Natural killer cell (primary cell): ENCODE data around the gene MAP2K6. TPM values are rescaled to one million over a fixed set of nuclear protein-coding genes. Genes with fewer than 3 reads are reported as not detected.

Experiments
- ATAC-seq, 3 donors: fragments of 150-1000 bp in 2 of 3; fragments of 200-7000 bp in 1 of 3; cut with Tn5 transposase; 1 replicate in 1 of 3; 2 replicates in 2 of 3; pipeline ENCODE4 v1.10.0; 2021; ENCODE audit warnings: mild to moderate bottlenecking in 2 of 3, moderate library complexity in 2 of 3
- DNase-seq, 2 donors: peaks; one replicate each; pipeline versions ENCODE4 v3.0.0 to v3.0.0-alpha.2; 2013 to 2021; ENCODE audit warnings: mixed read lengths in 1 of 2
- H3K27ac ChIP-seq: one replicate; pipeline ENCODE4 v1.5.1; 2013; ENCODE audit warnings: mild to moderate bottlenecking, low read length
- H3K27me3 ChIP-seq: one replicate; pipeline ENCODE4 v1.6.1; 2013; ENCODE audit warnings: low read length; ENCODE audit not compliant: control insufficient read depth, insufficient read depth
- H3K36me3 ChIP-seq: one replicate; pipeline ENCODE4 v1.6.1; 2013; ENCODE audit warnings: low read length; ENCODE audit not compliant: control insufficient read depth, insufficient read depth
- H3K4me1 ChIP-seq: one replicate; pipeline ENCODE4 v1.6.1; 2013; ENCODE audit warnings: low read length; ENCODE audit not compliant: control insufficient read depth, insufficient read depth
- H3K4me3 ChIP-seq: one replicate; pipeline ENCODE4 v1.5.1; 2013; ENCODE audit warnings: low read length
- H3K9me3 ChIP-seq: one replicate; pipeline ENCODE4 v1.6.1; 2013; ENCODE audit warnings: low read length; ENCODE audit not compliant: control insufficient read depth, insufficient read depth
- H3K27ac Mint-ChIP-seq, 2 donors: one replicate each; pipeline ENCODE4 v1.8.0; 2022; ENCODE audit warnings: mild to moderate bottlenecking in 2 of 2, mixed read lengths in 2 of 2, moderate library complexity in 1 of 2
- H3K27me3 Mint-ChIP-seq, 2 donors: one replicate each; pipeline ENCODE4 v1.8.0; 2022; ENCODE audit warnings: low read depth in 2 of 2, mixed read lengths in 2 of 2
- H3K36me3 Mint-ChIP-seq: one replicate; pipeline ENCODE4 v1.8.0; 2022; ENCODE audit warnings: mixed read lengths
- H3K4me1 Mint-ChIP-seq, 2 donors: one replicate each; pipeline ENCODE4 v1.8.0; 2022; ENCODE audit warnings: mixed read lengths in 2 of 2
- H3K4me3 Mint-ChIP-seq: one replicate; pipeline ENCODE4 v1.8.0; 2022; ENCODE audit warnings: mild to moderate bottlenecking, moderate library complexity, mixed read lengths
- H3K9me3 Mint-ChIP-seq, 2 donors: one replicate each; pipeline ENCODE4 v1.8.0; 2022; ENCODE audit warnings: mixed read lengths in 2 of 2
- CTCF ChIP-seq: fragments of 200-600 bp; IDR thresholded peaks from one replicate; pipeline ENCODE4 v1.8.0; 2022; ENCODE audit warnings: antibody characterized with exemption
- WGBS: methylation state at CpG from one replicate; pipeline ENCODE4 v1.1.7; 2013; ENCODE audit warnings: missing lambda C conversion rate; ENCODE audit not compliant: insufficient coverage; 5-methylcytosine and 5-hydroxymethylcytosine counted together
- intact Hi-C: fragments of 100-400 bp; cut with micrococcal nuclease; formaldehyde crosslinking; loops from one replicate; pipeline ENCODE4 v1.14.2; 2022
- total RNA-seq, 4 donors: library from RNA; stranded (reverse); fragments of 120-200 nt in 1 of 4; gene quantifications; one replicate each; pipeline versions ENCODE4 v1.2.3 to v1.2.4, GENCODE V29; 2013 to 2022

Gene MAP2K6
- total RNA-seq, 3 donors from 2014 or later (not counting 1 experiment from before 2014, with no cell fraction given) = 11.8 to 16.9 (median 14.0) TPM

- peaks cover 19% of the 10 kb centered on the region for H3K36me3 ChIP-seq
Observed at GRCh38 chr17:69535016-69535570, 120.6 kb downstream of the MAP2K6 start.

DNA sequence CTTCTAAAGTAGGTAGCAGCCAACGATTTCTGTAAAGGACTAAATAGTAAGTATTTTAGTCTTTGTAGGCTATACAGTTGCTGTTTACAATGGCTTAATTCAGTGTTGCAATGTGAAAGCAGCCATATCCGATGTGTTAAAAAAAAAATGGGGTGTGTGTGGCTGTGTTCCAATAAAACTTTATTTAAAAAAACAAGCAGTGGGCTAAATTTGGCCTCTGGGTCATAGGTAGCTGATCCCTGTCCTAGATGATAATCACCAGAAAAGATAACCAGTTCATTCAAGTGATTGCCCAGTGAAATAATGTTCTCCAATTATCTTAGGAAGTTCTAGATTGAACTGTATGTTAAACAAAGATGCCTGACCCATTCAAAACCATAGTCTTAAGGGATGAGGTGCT lies 124.3 kb downstream of the MAP2K6 start:
- ATAC-seq (no peak), DNase-seq (no peak)
- intact Hi-C loops = no loop called here
- Histone ChIP-seq H3K4me1 (no peaks in the 10 kb centered on the region), H3K4me3 (no peak overlapping the region), H3K27ac (no peak overlapping the region), H3K9me3 (no peaks in the 10 kb centered on the region), H3K27me3 (no peaks in the 10 kb centered on the region), H3K36me3 (peaks cover 16% of the 10 kb centered on the region)
- no peaks in the 10 kb centered on the region for H3K27me3 Mint-ChIP-seq
- H3K36me3 Mint-ChIP-seq = peaks cover 40% of the 10 kb centered on the region
- no peak overlapping the region for H3K4me3 Mint-ChIP-seq
- H3K4me1 Mint-ChIP-seq = no peaks in the 10 kb centered on the region
- TF ChIP-seq CTCF = no peak
- no peaks in the 10 kb centered on the region for H3K9me3 Mint-ChIP-seq
- H3K27ac Mint-ChIP-seq = no peak overlapping the region
- 98% methylated on average over 2 of the region's 2 CpGs for WGBS

More at GRCh38 chr17:69535016-69535570, 120.6 kb downstream of the MAP2K6 start:
- intact Hi-C loops = no loop called here
- Mint-ChIP-seq H3K27ac (no peak overlapping the region), H3K9me3 (no peaks in the 10 kb centered on the region), H3K27me3 (no peaks in the 10 kb centered on the region), H3K4me3 (no peak overlapping the region), H3K4me1 (no peaks in the 10 kb centered on the region), H3K36me3 (peaks cover 33% of the 10 kb centered on the region)
- ATAC-seq (no peak), DNase-seq (no peak)
- no peak for TF ChIP-seq CTCF
- Histone ChIP-seq H3K27ac (no peak overlapping the region), H3K9me3 (no peaks in the 10 kb centered on the region), H3K4me1 (no peaks in the 10 kb centered on the region), H3K4me3 (no peak overlapping the region), H3K27me3 (no peaks in the 10 kb centered on the region)
- 92% methylated on average over 4 of the region's 6 CpGs for WGBS

- Mint-ChIP-seq H3K27ac (no peak overlapping the region), H3K27me3 (no peaks in the 10 kb centered on the region), H3K36me3 (peaks cover 45% of the 10 kb centered on the region), H3K4me3 (no peak overlapping the region), H3K9me3 (no peaks in the 10 kb centered on the region), H3K4me1 (no peaks in the 10 kb centered on the region)
- no peaks in the 10 kb centered on the region for H3K27me3 ChIP-seq
- H3K27ac ChIP-seq = no peak overlapping the region
- 81% methylated on average over 2 of the region's 2 CpGs for WGBS
- intact Hi-C loops = no loop called here
- no peak for TF ChIP-seq CTCF
- H3K4me1 ChIP-seq = no peaks in the 10 kb centered on the region
- H3K9me3 ChIP-seq = no peaks in the 10 kb centered on the region
- peaks cover 17% of the 10 kb centered on the region for H3K36me3 ChIP-seq
- DNase-seq (no peak), ATAC-seq (no peak)
- no peak overlapping the region for H3K4me3 ChIP-seq
Observed at GRCh38 chr17:69539274-69539673, 124.8 kb downstream of the MAP2K6 start.

DNA sequence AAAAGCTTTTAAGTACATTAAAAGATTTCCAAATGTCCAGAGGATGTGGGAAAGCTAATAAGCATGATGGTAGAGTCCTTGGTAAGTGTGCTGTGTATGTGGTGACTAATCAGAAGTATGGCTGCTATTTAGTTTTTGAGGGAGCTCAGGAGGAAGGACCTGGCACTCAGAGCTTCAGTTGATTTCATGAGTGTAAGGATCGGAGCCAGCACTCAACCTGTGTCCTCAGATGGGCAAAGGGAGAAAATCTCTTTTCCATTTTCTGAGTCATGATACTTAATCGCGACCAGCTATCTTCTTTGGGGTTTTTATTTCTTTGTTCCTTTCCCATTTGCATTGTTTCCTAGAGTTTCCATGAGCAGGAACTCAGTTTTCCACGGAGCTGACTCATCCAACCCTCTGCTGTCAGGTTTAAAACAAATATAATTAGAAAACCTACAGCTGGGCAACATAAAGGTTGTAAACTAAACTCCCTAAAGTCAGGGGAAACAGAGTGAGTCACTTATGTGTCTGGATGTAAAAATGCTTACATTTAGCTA lies 125.4 kb downstream of the MAP2K6 start:
- DNase-seq (no peak), ATAC-seq (no peak)
- Histone ChIP-seq H3K4me3 (no peak overlapping the region), H3K27ac (no peak overlapping the region), H3K9me3 (no peaks in the 10 kb centered on the region), H3K4me1 (no peaks in the 10 kb centered on the region), H3K36me3 (peaks cover 14% of the 10 kb centered on the region), H3K27me3 (no peaks in the 10 kb centered on the region)
- H3K36me3 Mint-ChIP-seq = peaks cover 40% of the 10 kb centered on the region
- TF ChIP-seq CTCF = no peak
- H3K9me3 Mint-ChIP-seq = no peaks in the 10 kb centered on the region
- WGBS = 95% methylated on average over 4 of the region's 4 CpGs
- intact Hi-C loops = no loop called here
- no peaks in the 10 kb centered on the region for H3K27me3 Mint-ChIP-seq
- no peaks in the 10 kb centered on the region for H3K4me1 Mint-ChIP-seq
- no peak overlapping the region for H3K4me3 Mint-ChIP-seq
- no peak overlapping the region for H3K27ac Mint-ChIP-seq
